IPS-NIHi11 (cell line): Measurements from ENCODE around the gene REV1.
"Not testable (repeated sequence)": the region's sequence is repeated elsewhere in the genome, so short reads cannot be mapped to it uniquely, and the experiment has no call there.

Source experiments
- DNase-seq: peaks from one replicate; pipeline ENCODE4 v3.0.0; 2012; ENCODE audit warnings: mixed read lengths, low spot score

Gene REV1

DNA sequence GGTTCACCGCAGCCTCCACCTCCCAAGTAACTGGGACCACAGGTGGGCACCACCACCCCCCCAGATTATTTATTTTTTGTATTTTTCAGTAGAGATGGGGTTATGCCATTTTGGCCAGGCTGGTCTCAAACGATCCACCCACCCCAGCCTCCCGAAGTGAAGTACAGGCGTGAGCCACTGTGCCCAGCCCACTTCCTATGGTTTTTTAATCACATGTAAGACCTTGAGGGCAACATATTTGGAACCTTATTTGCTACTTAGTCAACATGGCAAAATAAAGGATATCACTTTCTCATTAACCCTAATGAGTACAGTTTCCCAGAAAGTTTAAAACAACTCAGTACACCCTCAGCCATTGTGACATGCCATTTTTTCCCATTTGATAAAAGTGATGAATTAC is 88.0 kb downstream of the REV1 start:
- DNase-seq, result no peak

DNA sequence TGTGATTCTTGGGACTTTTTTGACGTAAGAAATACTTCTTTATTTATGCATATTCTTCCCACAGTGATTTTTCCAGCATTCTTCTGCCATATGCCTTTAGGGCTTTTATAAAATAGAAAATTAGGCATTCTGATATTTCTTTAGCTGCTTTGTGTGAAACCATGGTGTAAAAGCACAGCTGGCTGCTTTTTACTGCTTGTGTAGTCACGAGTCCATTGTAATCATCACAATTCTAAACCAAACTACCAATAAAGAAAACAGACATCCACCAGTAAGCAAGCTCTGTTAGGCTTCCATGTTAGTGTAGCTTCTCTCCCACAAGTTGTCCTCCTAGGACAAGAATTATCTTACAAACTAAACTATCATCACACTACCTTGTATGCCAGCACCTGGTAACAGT is 90.0 kb downstream of the REV1 start:
- DNase-seq, result no peak

DNA sequence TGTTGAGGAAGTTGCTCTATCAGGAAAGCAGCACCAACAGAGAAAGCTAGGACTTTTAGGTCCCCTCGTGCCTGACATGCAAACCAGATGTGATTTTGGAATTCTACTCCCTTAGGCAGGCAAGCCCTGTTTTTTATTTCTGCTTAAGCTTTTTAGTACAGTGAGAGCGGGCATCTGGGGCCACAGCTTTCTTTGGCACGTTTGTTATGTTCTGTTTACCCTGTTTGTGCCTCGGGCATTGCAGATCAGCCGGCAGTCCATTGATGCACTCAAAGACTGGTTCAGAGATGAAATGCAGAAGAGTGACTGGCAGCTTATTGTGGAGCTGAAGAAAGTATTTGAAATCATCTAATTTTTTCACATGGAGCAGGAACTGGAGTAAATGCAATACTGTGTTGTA is 90.8 kb downstream of the REV1 start:
- DNase-seq, result no peak

DNA sequence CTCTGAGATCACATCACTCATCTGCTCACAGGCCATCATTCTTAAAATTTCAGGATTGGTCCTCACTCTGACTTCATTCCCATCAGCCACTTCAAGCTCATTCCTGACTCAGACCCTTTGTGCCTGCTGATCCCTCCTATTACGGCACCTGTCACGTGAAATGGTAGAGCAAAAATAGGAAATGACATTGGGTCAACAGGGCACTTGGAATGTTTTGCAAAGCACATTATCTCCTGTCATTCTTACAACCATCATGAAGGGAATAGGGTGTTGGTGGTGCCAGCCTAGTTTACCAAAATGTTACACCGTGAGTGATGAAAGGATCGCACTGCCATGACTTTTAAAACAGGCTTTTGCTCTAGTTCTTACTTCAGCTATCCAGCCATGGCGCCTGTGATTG is 91.5 kb downstream of the REV1 start:
- no peak for DNase-seq

DNA sequence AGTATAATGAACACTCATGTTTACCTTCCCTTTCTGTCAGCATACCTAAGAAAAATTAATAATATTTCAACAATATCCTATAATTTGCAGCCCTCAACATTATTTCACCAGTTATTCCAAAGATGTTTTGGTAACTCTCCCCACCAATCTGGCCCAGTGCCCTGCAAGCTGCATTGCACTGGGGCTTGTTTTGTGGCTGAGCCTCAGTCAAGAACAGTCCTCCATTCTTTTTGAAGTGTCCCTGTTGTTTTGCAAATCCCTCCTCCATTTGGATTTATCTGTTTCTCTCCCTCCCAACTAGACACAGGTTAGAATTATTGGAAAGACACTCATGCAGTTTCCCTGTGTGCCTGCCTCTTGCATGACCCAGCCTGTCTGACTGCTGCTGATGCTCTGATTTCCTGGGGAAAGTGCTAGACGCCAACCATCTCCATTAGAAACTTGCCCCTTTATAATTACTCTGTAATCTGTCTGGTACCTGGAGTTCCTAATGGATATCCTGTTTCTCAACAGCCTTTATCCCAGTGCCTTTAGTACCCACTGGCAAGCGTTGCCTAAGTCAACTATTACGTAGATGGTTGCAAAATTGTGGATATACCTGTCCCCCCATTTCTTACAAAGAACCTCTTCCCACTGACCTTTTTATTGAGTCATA is 92.4 kb downstream of the REV1 start:
- DNase-seq, result no peak

DNA sequence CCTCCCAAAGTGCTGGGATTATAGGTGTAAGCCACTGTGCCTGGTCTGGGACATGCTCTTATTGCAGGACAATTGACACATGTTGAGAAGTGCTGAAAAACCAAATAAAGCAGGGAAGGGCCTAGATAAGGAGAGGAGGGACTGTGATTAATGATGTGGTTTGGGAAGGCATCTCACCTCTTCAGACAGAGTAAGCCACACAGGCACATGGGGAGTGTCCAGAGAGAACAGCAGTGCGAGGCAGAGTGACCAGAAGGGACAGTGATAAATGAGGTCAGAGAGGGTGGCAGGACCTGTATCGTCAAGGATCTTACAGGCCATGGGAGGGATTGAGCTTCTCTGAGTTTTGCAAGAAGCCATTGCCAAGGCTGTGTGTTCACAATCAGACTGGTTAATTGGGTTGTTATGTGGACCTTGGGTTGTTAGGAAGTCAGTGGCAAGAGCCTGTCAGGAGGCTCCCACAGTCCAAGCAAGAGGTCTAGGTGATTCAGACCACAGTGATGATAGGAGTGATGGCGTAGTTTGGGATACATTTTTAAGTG is 94.2 kb downstream of the REV1 start:
- no peak for DNase-seq

DNA sequence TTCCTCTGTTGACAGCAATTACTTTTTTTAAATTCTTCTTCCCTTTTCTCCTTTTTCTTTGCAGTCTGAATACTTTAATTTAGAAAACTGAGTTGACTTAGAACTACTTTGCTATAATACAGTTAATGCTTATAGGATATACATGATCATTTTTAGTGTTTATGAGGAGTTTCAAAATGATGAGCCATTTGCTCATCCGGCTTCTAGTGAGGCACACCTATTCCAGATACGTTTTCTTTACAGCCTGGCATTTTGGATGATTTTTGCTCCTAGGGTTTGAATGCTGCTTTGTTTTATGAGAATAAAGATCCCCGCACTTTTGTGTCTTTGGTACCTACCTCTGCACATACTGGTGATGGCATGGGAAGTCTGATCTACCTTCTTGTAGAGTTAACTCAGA is 99.9 kb downstream of the REV1 start:
- DNase-seq, result no peak

DNA sequence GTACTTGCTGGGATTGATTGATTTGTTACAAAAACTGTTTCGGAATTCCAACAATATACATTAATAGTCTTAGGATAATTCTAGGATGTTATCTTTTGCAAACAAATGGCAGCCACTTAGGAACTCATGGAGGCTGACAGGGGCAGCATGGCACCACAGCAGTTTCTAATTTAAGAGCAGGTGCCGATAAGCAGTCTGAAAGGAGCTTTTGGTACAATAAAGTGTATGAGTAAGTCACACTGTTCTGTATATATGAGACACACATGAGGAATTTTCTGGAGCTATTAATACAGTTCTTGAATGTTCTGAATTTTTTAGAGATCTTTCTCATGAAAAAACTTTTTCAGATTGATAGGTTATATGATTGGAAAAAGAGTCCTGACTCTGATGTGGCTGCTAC is 100.4 kb downstream of the REV1 start:
- no peak for DNase-seq

DNA sequence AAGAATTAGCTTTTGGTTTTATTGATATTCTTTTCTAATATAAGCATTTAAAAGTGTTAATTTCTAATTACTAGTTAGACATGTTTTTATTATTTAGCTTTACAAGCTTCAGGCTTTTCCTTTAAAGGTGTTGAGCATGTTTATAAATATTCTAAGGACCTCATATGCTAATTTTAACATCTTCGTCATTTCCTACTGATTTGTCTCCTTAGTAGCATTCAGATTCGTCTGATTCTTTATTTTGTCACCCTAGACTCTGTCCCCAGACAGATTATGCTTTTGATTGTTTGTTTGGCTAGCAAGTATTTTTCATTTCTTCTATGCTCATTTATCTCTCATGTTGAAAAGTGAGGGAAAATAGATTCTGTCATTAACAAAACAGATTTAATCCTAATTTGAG is 100.9 kb downstream of the REV1 start:
- no peak for DNase-seq

DNA sequence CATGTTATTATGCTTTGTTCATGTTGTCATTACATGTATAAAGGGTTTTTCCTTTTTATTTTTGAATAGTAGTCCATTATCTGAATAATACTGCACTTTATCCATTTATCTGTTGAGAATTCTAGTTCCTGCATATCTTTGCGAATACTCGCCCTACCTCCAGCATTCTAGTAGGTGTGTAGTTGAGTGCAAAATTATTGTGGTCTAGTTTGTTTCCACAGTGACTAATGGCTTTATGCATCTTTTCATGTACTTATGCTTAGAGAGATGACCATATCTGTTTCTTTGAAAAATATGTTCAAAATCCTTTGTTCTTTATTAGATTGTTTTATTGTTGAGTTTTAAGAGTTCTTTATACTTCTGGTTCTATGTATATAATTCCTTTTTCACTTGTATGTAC is 103.8 kb downstream of the REV1 start:
- DNase-seq, result no peak

DNA sequence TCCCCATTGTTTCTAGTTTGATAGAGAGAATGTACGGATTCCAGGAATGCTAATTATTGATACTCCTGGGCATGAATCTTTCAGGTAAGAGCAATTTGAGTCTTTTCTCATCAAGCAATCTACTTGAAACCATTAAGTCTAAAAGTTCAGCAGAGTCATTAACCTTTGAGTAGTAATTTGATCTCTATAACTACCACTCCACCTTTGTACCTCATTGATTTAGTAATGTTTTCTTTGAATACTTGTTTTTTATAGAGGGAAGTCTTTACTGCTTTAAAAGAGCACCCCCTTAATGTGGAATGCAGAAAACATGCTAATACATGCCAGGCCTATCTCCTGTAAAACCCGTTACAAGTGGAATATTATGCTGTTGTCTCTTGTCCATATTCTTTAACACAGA is 107.7 kb downstream of the REV1 start:
- no peak for DNase-seq

DNA sequence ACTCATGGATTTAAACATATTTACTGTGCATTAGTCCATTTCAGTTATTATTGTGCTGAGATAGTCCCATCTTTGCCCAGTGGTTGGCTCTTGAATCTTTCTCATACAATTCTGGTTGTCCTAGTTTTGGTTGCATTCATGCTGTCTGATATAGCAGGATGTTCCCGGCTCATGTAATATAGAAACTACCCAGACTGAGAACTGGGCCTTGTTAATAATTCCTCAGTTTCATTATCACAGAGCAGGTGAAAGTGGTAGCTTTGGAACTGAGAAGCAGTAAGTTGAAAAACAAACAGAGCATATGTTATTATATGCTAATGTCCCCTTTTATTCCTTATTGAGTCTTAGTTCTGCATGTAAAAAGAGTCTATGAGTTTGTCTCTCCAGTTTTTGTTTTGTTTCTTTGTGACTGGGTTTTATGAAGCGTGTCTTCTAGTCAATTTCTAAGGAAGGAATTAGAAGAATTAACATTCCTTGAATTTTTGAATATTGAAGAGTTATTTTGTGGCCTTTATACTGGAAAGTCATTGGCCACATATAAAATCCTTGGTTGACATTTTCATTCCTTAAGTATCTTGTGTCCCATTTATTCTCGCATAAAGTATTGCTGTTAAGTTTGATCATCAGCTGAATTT is 109.3 kb downstream of the REV1 start:
- no peak for DNase-seq

DNA sequence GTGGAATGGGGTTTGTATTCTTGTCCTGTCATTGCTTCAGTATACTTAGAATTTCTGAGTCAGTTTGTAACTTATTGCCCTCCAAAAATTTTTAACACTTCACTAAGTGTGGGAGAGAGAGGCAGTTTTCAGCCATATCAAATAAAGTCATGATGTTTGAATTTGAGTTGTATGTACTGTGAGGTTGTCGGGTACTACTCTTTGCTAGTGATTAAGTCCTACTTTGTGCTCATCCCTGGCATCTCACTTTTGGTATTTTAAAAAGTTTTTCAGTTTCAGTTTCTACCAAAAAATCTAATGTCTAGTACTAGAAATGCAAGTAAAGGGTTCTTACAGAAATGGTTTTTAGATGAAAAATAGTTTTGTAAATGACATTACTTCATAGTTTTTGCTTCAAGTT is 111.9 kb downstream of the REV1 start:
- DNase-seq, result no peak

DNA sequence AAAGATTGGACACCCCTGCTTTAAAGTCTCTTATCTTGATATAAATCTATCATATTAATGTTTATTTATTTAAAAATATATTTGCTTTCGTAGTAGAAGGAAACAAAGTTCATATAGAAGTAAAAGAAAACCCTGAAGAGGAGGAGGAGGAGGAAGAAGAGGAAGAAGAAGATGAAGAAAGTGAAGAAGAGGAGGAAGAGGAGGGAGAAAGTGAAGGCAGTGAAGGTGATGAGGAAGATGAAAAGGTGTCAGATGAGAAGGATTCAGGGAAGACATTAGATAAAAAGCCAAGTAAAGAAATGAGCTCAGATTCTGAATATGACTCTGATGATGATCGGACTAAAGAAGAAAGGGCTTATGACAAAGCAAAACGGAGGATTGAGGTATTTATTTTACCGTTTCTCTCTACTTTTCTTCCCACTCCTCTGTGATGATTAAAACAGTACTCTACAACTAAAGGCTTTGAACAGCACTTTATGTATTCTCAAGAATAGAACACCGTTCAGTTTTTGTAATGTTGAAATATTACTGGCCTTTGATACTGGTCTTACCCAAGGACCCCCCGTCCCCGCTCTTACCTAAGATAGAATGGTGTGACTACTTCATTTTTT is 113.5 kb downstream of the REV1 start:
- DNase-seq, result no peak

DNA sequence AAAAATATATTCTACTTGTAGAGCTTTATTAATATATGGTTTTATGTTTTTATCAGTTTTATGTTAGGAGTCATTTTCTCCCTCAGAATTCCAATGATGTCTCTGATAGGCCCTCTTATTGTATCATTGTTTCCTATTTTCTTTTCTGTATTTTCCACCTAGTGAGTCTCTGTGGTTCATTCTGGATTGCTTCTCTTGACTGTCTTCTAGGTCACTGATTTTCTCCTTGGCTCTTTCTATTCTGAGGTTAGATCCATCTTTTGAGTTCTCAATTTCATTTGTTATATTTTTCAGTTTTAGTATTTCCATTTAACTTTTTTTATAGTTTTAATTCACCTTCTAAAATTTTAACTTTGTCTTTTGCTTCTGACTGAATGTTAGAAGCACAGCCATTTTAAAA is 115.1 kb downstream of the REV1 start:
- no peak for DNase-seq

DNA sequence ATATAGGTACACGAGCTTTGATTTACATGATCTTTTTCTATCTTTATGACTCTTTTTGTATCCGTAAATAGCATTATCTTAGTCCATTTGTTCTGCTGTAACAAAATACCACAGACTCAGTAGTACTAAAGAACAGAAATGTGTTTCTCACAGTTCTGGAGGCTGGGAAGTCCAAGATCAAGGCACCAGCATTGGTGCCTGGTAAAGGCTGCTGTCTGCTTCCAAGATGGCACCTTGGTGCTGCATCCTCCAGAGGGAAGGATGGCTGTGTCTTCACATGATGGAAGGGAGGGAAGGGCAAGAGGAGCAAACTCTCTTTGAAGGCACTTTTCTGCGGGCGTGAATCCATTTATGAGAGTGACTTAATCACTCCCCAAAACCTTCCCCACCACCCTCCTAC is 116.7 kb downstream of the REV1 start:
- DNase-seq, result no peak

DNA sequence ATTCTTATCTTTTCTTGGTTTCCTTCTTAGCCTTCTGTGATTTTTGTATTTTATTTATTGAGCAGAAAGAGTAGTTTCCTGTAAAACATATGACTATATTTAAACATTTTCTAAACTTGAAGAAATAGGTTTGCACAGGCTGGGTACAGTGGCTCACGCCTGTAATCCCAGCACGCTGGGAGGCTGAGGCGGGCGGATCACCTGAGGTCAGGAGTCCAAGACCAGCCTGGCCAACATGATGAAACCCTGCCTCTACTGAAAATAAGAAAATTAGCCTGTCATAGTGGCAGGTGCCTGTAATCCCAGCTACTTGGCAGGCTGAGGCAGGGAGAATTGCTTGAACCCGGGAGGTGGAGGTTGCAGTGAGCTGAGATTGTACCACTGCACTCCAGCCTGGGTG is 121.0 kb downstream of the REV1 start:
- not testable (repeated sequence) for DNase-seq

DNA sequence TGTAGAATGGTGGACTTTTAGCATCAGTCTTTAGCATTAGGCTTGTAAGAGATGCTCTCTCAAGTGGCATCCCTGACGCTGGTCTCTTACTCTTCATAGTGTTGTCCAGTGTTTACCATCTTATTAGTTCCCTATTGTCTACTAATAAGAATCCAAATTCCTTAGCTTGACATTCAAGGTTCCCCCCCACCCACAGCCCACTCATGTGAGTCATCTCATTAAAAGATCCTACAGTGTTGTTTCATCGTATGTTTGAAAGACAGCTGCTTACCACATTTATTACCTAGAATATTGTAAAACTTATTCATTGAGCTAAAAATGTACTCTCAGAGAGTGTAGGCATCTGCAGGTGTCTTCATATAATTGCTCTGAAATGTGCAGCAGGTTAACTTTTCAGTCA is 124.2 kb downstream of the REV1 start:
- no peak for DNase-seq

DNA sequence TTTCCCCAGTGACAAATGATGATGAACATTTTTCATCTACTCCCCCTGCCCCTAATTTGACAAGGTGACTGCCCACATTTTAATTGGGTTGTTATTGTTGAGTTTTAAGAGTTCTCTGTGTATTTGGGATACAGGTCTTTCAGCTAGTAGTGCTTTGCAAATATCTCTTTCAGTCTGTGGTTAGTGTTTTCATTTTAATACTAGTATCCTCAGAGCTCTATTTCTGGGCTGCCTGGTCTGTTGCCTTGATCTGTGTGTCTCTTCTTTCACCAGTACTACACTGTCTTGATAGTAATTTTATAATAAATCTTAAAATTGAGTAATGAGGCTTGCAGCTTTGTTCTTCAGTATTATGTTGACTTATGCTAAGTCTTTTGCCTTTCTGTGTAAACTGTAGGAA is 133.0 kb downstream of the REV1 start:
- DNase-seq, result no peak

DNA sequence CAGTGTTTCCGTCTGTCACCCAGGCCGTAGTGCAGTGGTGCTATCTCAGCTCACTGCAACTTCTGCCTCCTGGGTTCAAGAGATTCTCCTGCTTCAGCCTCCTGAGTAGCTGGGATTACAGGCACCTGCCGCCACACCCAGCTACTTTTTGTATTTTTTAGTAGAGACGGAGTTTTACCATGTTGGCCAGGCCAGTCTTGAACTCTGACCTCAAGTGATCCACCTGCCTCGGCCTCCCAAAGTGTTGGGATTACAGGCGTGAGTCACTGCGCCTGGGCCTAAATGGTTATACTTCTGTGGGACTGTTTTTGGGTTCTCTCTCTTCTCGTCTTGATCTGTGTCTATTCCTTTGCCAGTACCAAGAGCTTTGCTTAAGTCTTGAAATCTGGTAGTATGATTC is 135.0 kb downstream of the REV1 start:
- DNase-seq, result not testable (repeated sequence)

DNA sequence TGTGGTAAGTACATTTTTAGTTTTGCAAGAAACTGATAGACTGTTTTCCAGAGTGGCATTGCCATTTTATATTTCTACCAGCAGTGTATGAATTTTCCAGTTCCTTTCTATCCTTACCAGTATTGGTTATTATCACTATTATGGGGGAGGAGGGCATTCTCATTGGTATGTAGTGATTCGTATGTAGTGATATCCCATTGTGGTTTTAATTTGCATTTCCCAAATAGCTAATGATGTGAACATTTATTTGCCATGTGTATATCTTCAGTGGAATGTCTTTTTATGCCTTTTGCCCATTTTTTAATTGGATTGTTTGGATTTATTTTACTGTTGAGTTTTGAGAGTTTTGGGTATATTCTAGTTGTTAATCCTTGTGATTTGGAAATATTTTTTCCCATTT is 135.7 kb downstream of the REV1 start:
- no peak for DNase-seq
